ENCODE measurements around the gene SGF29. TPM values are rescaled to one million over a fixed set of nuclear protein-coding genes. Genes with fewer than 3 reads are reported as not detected.

The SGF29 gene
- 10 to 100 TPM; 25.2 to 30.7 TPM for total RNA-seq

GRCh38 chr16:28553776-28554633 lies at the start of gene SGF29:
TSS of gene SGF29 (plus strand) at chr16:28553920. CDS start at chr16:28581070, 27,150 bp downstream.
- TF ChIP-seq POLR2A (IDR thresholded peaks at IDR 0.05) = peak; percentile 78 to 95 (median 94)
- peak in 4 of 7 experiments; percentile 21 to 49 (median 36) for TF ChIP-seq CTCF (IDR thresholded peaks at IDR 0.05)
- Histone ChIP-seq H3K9me3 (no peaks in the 10 kb centered on the region), H3K4me1 (peaks cover 20% of the 10 kb centered on the region), H3K27ac (peak within 1 kb of the TSS; percentile 88 to 99 (median 98)), H3K36me3 (replicated peaks in 1 of 2; ENCODE audit: insufficient read depth in 1 of 2, low read depth in 2 of 2) (no peaks in the 10 kb centered on the region), H3K27me3 (no peaks in the 10 kb centered on the region), H3K4me3 (peak within 1 kb of the TSS in 1 of 2 donors; percentile 38)
- 1 to 2% methylated on average over 27 to 69 of the region's 88 CpGs for WGBS, 2 donors
- peak; percentile 94 for ATAC-seq
- intact Hi-C loops (cut with DNase I) = no loop called here
- peak; percentile 94 to 96 (median 94) for DNase-seq

- DNase-seq (peak in 1 of 4 donors; percentile 21), ATAC-seq (peak; percentile 52)
- WGBS, 2 donors = 66 to 70% methylated on average over 5 to 8 of the region's 8 CpGs
- TF ChIP-seq POLR2A (IDR thresholded peaks at IDR 0.05) (no peak), CTCF (IDR thresholded peaks at IDR 0.05) (no peak)
- H3K9me3 ChIP-seq = no peaks in the 10 kb centered on the region
- no peaks in the 10 kb centered on the region for H3K27me3 ChIP-seq
- H3K4me1 ChIP-seq = peaks cover 5% of the 10 kb centered on the region
- no peaks in the 10 kb centered on the region for H3K36me3 ChIP-seq (replicated peaks in 1 of 2; ENCODE audit: insufficient read depth in 1 of 2, low read depth in 2 of 2)
- no peak overlapping the region for H3K4me3 ChIP-seq
- no peak overlapping the region for H3K27ac ChIP-seq
- intact Hi-C loops (cut with DNase I) = no loop called here
Measured at GRCh38 chr16:28504707-28505404, 48.9 kb upstream of the SGF29 start.

GRCh38 chr16:28505489-28506137 lies 48.1 kb upstream of the SGF29 start:
- H3K4me3 ChIP-seq = no peak overlapping the region
- ATAC-seq (no peak), DNase-seq (no peak)
- H3K27ac ChIP-seq = no peak overlapping the region
- TF ChIP-seq POLR2A (IDR thresholded peaks at IDR 0.05) = no peak
- TF ChIP-seq CTCF (IDR thresholded peaks at IDR 0.05) = no peak
- no peaks in the 10 kb centered on the region for H3K27me3 ChIP-seq
- WGBS, 2 donors = 76 to 78% methylated on average over 14 of the region's 14 CpGs
- peaks cover 5% of the 10 kb centered on the region for H3K4me1 ChIP-seq
- intact Hi-C loops (cut with DNase I) = no loop called here
- no peaks in the 10 kb centered on the region for H3K9me3 ChIP-seq
- no peaks in the 10 kb centered on the region for H3K36me3 ChIP-seq (replicated peaks in 1 of 2; ENCODE audit: insufficient read depth in 1 of 2, low read depth in 2 of 2)

GRCh38 chr16:28511031-28511430 lies 42.7 kb upstream of the SGF29 start:
- intact Hi-C loops (cut with DNase I) = no loop called here
- WGBS, 2 donors = 75 to 81% methylated on average over 3 of the region's 3 CpGs
- H3K27ac ChIP-seq = no peak overlapping the region
- ATAC-seq (no peak), DNase-seq (no peak)
- TF ChIP-seq POLR2A (IDR thresholded peaks at IDR 0.05) = no peak
- TF ChIP-seq CTCF (IDR thresholded peaks at IDR 0.05) = no peak
- no peaks in the 10 kb centered on the region for H3K36me3 ChIP-seq (replicated peaks in 1 of 2; ENCODE audit: insufficient read depth in 1 of 2, low read depth in 2 of 2)
- H3K4me1 ChIP-seq = no peaks in the 10 kb centered on the region
- H3K27me3 ChIP-seq = no peaks in the 10 kb centered on the region
- no peak overlapping the region for H3K4me3 ChIP-seq
- H3K9me3 ChIP-seq = no peaks in the 10 kb centered on the region
